ENCODE results near the gene SRGAP2.
A peak's percentile ranks its signal among the peaks of the same experiment; 100 is the strongest.

The SRGAP2 gene

GRCh38 chr1:206252680-206253335, 49.5 kb downstream of the SRGAP2 start:
- DNase-seq: peak; percentile 7

Measured in hematopoietic multipotent progenitor cell treated with erythropoietin and hydrocortisone succinate and interleukin-3 and kit ligand, for 6 days (in vitro differentiated cells).